ENCODE measurements around the gene RAB35. TPM values are rescaled to one million over a fixed set of nuclear protein-coding genes. Genes with fewer than 3 reads are reported as not detected.

The RAB35 gene
- total and polyA plus RNA-seq, 2 experiments from 2014 or later = 22.6 to 24.0 TPM

- no peak overlapping the region for H2AFZ ChIP-seq
- H3K9me3 ChIP-seq (ENCODE audit: low read depth) = no peaks in the 10 kb centered on the region
- no peaks in the 10 kb centered on the region for H3K79me2 ChIP-seq
- H3K4me3 ChIP-seq = no peak overlapping the region
- no peaks in the 10 kb centered on the region for H3K4me1 ChIP-seq (ENCODE audit: insufficient read depth)
- TF ChIP-seq CTCF (IDR thresholded peaks at IDR 0.05; ENCODE audit: poor library complexity) (no peak), EZH2phosphoT487 (IDR thresholded peaks at IDR 0.05; ENCODE audit: low read depth, severe bottlenecking, unreplicated experiment) (no peak), EZH2 (IDR thresholded peaks at IDR 0.05; ENCODE audit: borderline replicate concordance) (no peak)
- no peaks in the 10 kb centered on the region for H4K20me1 ChIP-seq (ENCODE audit: insufficient read depth, poor library complexity, severe bottlenecking)
- H3K4me2 ChIP-seq = no peak overlapping the region
- no peaks in the 10 kb centered on the region for H3K9me2 ChIP-seq (replicated peaks; ENCODE audit: insufficient read depth)
- no peaks in the 10 kb centered on the region for H3K36me3 ChIP-seq (replicated peaks; ENCODE audit: insufficient read depth, low read depth)
- WGBS (ENCODE audit: low lambda C conversion rate, missing lambda C conversion rate) = 93% methylated on average over 19 of the region's 19 CpGs
- H3K27me3 ChIP-seq = no peaks in the 10 kb centered on the region
- no peak for DNase-seq (ENCODE audit: low spot score)
- no peak overlapping the region for H3K27ac ChIP-seq
Measured at GRCh38 chr12:120090626-120091295, 25.8 kb downstream of the RAB35 start.

- no peak overlapping the region for H2AFZ ChIP-seq
- no peaks in the 10 kb centered on the region for H3K36me3 ChIP-seq (replicated peaks; ENCODE audit: insufficient read depth, low read depth)
- H3K27me3 ChIP-seq = no peaks in the 10 kb centered on the region
- TF ChIP-seq EZH2phosphoT487 (IDR thresholded peaks at IDR 0.05; ENCODE audit: low read depth, severe bottlenecking, unreplicated experiment) = no peak
- no peak for TF ChIP-seq CTCF (IDR thresholded peaks at IDR 0.05; ENCODE audit: poor library complexity)
- no peak for TF ChIP-seq EZH2 (IDR thresholded peaks at IDR 0.05; ENCODE audit: borderline replicate concordance)
- H3K4me3 ChIP-seq = no peak overlapping the region
- no peaks in the 10 kb centered on the region for H4K20me1 ChIP-seq (ENCODE audit: insufficient read depth, poor library complexity, severe bottlenecking)
- H3K27ac ChIP-seq = no peak overlapping the region
- DNase-seq (ENCODE audit: low spot score) = no peak
- H3K9me3 ChIP-seq (ENCODE audit: low read depth) = no peaks in the 10 kb centered on the region
- H3K79me2 ChIP-seq = no peaks in the 10 kb centered on the region
- 94% methylated on average over 3 of the region's 3 CpGs for WGBS (ENCODE audit: low lambda C conversion rate, missing lambda C conversion rate)
- no peaks in the 10 kb centered on the region for H3K4me1 ChIP-seq (ENCODE audit: insufficient read depth)
- H3K9me2 ChIP-seq (replicated peaks; ENCODE audit: insufficient read depth) = no peaks in the 10 kb centered on the region
- no peak overlapping the region for H3K4me2 ChIP-seq
Measured at GRCh38 chr12:120090206-120090605, 26.3 kb downstream of the RAB35 start.

GRCh38 chr12:120089796-120090195 lies 26.8 kb downstream of the RAB35 start:
- Histone ChIP-seq H3K27ac (no peak overlapping the region), H3K4me3 (no peak overlapping the region), H3K79me2 (no peaks in the 10 kb centered on the region), H3K27me3 (no peaks in the 10 kb centered on the region), H2AFZ (no peak overlapping the region), H3K9me2 (replicated peaks; ENCODE audit: insufficient read depth) (no peaks in the 10 kb centered on the region), H3K9me3 (ENCODE audit: low read depth) (no peaks in the 10 kb centered on the region), H3K4me2 (no peak overlapping the region), H4K20me1 (ENCODE audit: insufficient read depth, poor library complexity, severe bottlenecking) (no peaks in the 10 kb centered on the region), H3K36me3 (replicated peaks; ENCODE audit: insufficient read depth, low read depth) (no peaks in the 10 kb centered on the region), H3K4me1 (ENCODE audit: insufficient read depth) (no peaks in the 10 kb centered on the region)
- no peak for DNase-seq (ENCODE audit: low spot score)
- WGBS (ENCODE audit: low lambda C conversion rate, missing lambda C conversion rate) = 91% methylated on average over 2 of the region's 2 CpGs
- TF ChIP-seq EZH2phosphoT487 (IDR thresholded peaks at IDR 0.05; ENCODE audit: low read depth, severe bottlenecking, unreplicated experiment) (no peak), CTCF (IDR thresholded peaks at IDR 0.05; ENCODE audit: poor library complexity) (no peak), EZH2 (IDR thresholded peaks at IDR 0.05; ENCODE audit: borderline replicate concordance) (no peak)
